Left lung (tissue), 10 donors: ENCODE measurements around the gene CALN1. TPM values are rescaled to one million over a fixed set of nuclear protein-coding genes. Genes with fewer than 3 reads are reported as not detected.

Source experiments
- ATAC-seq: fragments of 200-7000 bp; cut with Tn5 transposase; one replicate; pipeline ENCODE4 v1.9.1; 2020; ENCODE audit warnings: moderate library complexity
- DNase-seq, 4 donors: peaks; one replicate each; pipeline ENCODE4 v3.0.0-alpha.2; 2013 to 2020
- H3K27ac ChIP-seq, 2 donors: fragments of 200-600 bp; sonication (generic) in 1 of 2; one replicate each; pipeline versions ENCODE4 v1.5.0 to v1.8.0; 2020 to 2021
- H3K27me3 ChIP-seq, 2 donors: fragments of 200-600 bp; sonication (generic) in 1 of 2; one replicate each; pipeline versions ENCODE4 v1.5.0 to v1.8.0; 2020 to 2021
- H3K36me3 ChIP-seq, 2 donors: fragments of 200-600 bp; sonication (generic) in 1 of 2; one replicate each; pipeline versions ENCODE4 v1.5.0 to v1.8.0; 2020 to 2021
- H3K4me1 ChIP-seq, 2 donors: fragments of 200-600 bp; one replicate each; pipeline ENCODE4 v1.8.0; 2021
- H3K4me3 ChIP-seq, 2 donors: fragments of 200-600 bp; sonication (generic) in 1 of 2; one replicate each; pipeline versions ENCODE4 v1.5.0 to v1.8.0; 2020 to 2021; ENCODE audit warnings: mild to moderate bottlenecking in 1 of 2
- H3K9me3 ChIP-seq, 2 donors: fragments of 200-600 bp; sonication (generic) in 1 of 2; one replicate each; pipeline versions ENCODE4 v1.5.0 to v1.8.0; 2020 to 2021
- CTCF ChIP-seq, 2 donors: fragments of 200-600 bp; sonication (generic) in 1 of 2; IDR thresholded peaks; one replicate each; pipeline versions ENCODE4 v1.5.0 to v1.8.0; 2021; ENCODE audit warnings: antibody characterized with exemption in 2 of 2
- intact Hi-C, 2 donors: fragments of 100-400 bp; cut with DNase I; formaldehyde crosslinking; loops; one replicate each; pipeline versions ENCODE4 v1.11.2 to v1.14.2; 2022
- polyA plus RNA-seq, 6 donors: library from polyadenylated mRNA; unstranded; fragments of 120-200 nt; gene quantifications; one replicate each; pipeline ENCODE4 v1.2.1, GENCODE V29; 2013; ENCODE audit not compliant: insufficient read length in 6 of 6
- total RNA-seq, 2 donors: library from RNA; stranded (reverse); fragmentation: NEBNext Ultra II Directional; extraction: Animal tissue kit (Norgen Biotek cat#: 25700); gene quantifications; one replicate each; pipeline ENCODE4 v1.2.1, GENCODE V29; 2021
- donor health status: DM: no; HTN: yes; CAD: no.
- donor health status: DM: no; HTN: no; CAD: no.

The CALN1 gene
- total and polyA plus RNA-seq, 8 donors = 0.10 to 0.52 (median 0.26) TPM; not detected in 2

GRCh38 chr7:72411419-72411818, 719 bp downstream of the CALN1 start:
- ATAC-seq (no peak), DNase-seq (no peak)
- Histone ChIP-seq H3K4me1 (no peaks in the 10 kb centered on the region), H3K36me3 (no peaks in the 10 kb centered on the region), H3K9me3 (no peaks in the 10 kb centered on the region), H3K27ac (no peak overlapping the region), H3K27me3 (no peaks in the 10 kb centered on the region), H3K4me3 (no peak overlapping the region)
- no peak for TF ChIP-seq CTCF (IDR thresholded peaks at IDR 0.05)
- intact Hi-C loops = no loop called here

- Histone ChIP-seq H3K4me1 (no peaks in the 10 kb centered on the region), H3K9me3 (no peaks in the 10 kb centered on the region), H3K27me3 (no peaks in the 10 kb centered on the region), H3K36me3 (no peaks in the 10 kb centered on the region), H3K4me3 (no peak overlapping the region), H3K27ac (no peak overlapping the region)
- intact Hi-C loops = no loop called here
- no peak for TF ChIP-seq CTCF (IDR thresholded peaks at IDR 0.05)
- no peak for ATAC-seq
- no peak for DNase-seq
Measured at GRCh38 chr7:72409638-72410015, 2.5 kb downstream of the CALN1 start.

GRCh38 chr7:72408966-72409637, 3.0 kb downstream of the CALN1 start:
- no peak overlapping the region for H3K4me3 ChIP-seq

GRCh38 chr7:72406820-72407403, 5.2 kb downstream of the CALN1 start:
- no peak overlapping the region for H3K27ac ChIP-seq
- no peaks in the 10 kb centered on the region for H3K27me3 ChIP-seq
- no peaks in the 10 kb centered on the region for H3K4me1 ChIP-seq
- no peak for ATAC-seq
- no peak overlapping the region for H3K4me3 ChIP-seq
- no peaks in the 10 kb centered on the region for H3K9me3 ChIP-seq
- intact Hi-C loops = no loop called here
- H3K36me3 ChIP-seq = no peaks in the 10 kb centered on the region
- DNase-seq = no peak
- no peak for TF ChIP-seq CTCF (IDR thresholded peaks at IDR 0.05)

More at GRCh38 chr7:72408966-72409637, 3.0 kb downstream of the CALN1 start:
- Histone ChIP-seq H3K27me3 (no peaks in the 10 kb centered on the region), H3K36me3 (no peaks in the 10 kb centered on the region), H3K9me3 (no peaks in the 10 kb centered on the region), H3K4me1 (no peaks in the 10 kb centered on the region), H3K27ac (no peak overlapping the region)
- no peak for TF ChIP-seq CTCF (IDR thresholded peaks at IDR 0.05)
- intact Hi-C loops = no loop called here
- DNase-seq (no peak), ATAC-seq (no peak)

GRCh38 chr7:72405871-72406270, 6.3 kb downstream of the CALN1 start:
- Histone ChIP-seq H3K27ac (no peak overlapping the region), H3K4me3 (no peak overlapping the region), H3K9me3 (no peaks in the 10 kb centered on the region), H3K27me3 (no peaks in the 10 kb centered on the region), H3K4me1 (no peaks in the 10 kb centered on the region), H3K36me3 (no peaks in the 10 kb centered on the region)
- no peak for ATAC-seq
- DNase-seq = no peak
- TF ChIP-seq CTCF (IDR thresholded peaks at IDR 0.05) = no peak
- intact Hi-C loops = no loop called here
